HG03558 (cell line): Measurements from ENCODE around the gene EFCAB13.

ENCODE experiments used
- ATAC-seq: cut with Tn5 transposase; IDR thresholded peaks from one replicate; pipeline ENCODE4 v1.9.1; 2021; ENCODE audit warnings: moderate number of reproducible peaks; ENCODE audit not compliant: unreplicated experiment; ENCODE audit errors: extremely low read depth

Gene EFCAB13

DNA sequence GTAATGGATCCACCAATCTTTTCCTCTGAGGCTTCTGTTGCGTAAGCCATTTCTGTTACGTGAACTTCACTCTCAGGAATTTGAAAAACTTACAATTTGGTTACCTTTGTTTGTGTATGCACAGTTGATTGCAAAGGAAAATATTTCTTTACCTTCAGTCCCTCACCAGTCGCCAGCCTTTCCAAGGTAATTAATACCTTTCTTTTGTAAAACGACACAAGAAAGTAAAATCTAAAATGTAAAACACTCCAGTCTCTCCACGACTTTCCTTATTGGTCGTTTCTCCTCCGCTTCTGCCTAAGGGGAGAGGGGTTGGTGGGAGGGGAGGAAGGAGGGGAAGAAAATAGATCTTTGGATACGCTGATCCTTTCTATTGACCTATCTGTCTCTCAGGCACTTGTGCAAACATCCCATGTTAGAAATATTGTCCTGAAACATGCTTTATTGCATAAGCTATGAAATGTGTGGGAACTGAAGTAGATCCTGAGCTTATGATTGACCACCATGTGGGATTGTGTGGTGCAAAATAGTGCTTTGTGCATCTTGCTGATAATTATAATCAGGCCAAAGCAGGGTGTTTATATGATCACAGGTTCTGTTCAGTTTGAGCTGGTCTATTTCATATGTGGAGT lies 32.4 kb upstream of the EFCAB13 start:
- ATAC-seq: no peak

DNA sequence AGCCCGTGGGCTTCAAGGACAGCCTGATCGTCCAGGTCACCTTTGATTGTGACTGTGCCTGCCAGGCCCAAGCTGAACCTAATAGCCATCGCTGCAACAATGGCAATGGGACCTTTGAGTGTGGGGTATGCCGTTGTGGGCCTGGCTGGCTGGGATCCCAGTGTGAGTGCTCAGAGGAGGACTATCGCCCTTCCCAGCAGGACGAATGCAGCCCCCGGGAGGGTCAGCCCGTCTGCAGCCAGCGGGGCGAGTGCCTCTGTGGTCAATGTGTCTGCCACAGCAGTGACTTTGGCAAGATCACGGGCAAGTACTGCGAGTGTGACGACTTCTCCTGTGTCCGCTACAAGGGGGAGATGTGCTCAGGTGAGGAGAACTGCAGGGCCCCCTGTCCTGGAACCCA lies 31.5 kb upstream of the EFCAB13 start:
- ATAC-seq: no peak

DNA sequence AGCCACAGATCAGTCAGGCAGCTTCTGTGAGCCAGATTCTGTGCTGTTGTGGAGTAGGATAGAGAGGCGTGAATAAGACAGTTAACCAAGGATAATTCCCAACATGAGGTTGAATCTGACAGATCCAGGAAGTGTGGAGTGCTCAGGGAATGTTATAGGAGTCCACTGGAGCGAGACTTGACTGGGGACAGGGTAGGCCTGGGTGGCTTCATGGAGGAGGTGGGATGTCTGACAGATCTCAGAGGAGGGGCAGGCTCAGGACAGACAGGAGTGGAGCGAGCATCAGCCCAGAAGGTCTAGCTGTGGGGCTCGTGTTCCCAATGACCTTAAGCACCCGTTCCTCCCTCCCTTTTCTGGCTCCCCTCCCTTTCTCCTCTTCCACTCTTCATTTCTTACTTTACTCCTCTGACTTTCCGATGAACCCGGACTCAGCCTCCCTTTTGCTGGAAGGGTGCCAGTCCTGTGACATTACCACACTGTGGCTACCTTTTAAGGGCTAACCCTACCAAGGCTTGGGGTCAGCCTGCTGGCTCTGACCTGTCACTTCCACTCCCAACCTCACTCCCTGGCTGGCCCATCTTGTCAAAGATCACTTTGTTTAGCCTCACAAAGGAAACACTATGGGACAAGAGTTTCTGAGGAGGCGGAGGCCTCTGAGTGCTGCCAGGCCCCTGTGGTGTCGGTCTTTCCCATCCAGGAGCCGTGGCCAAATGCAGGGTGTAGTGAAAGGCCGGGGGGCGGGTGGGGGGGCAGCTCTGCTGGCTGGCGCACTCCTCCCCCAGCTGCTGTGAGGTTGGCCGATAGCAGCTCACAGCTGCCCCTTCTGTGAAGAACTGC lies 28.5 kb upstream of the EFCAB13 start:
- no peak for ATAC-seq

DNA sequence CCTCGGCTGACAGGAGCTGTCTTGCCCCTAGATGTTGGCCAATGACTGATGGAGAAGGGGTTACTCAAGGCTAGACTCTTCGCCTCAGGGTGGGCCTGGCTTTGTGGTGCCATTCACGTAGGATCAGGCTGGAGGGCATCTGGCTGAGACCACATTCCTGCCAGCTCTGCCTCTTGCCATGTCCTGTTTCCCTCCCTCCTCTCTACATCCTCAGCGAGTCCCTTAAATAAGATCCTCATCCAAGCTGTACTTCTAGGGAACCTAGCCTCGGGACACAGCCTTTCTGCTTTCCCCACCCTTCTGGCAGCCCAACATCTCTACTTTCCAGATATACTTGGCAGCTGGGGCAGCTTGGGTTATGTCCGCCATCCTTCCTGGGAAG lies 27.9 kb upstream of the EFCAB13 start:
- no peak for ATAC-seq

DNA sequence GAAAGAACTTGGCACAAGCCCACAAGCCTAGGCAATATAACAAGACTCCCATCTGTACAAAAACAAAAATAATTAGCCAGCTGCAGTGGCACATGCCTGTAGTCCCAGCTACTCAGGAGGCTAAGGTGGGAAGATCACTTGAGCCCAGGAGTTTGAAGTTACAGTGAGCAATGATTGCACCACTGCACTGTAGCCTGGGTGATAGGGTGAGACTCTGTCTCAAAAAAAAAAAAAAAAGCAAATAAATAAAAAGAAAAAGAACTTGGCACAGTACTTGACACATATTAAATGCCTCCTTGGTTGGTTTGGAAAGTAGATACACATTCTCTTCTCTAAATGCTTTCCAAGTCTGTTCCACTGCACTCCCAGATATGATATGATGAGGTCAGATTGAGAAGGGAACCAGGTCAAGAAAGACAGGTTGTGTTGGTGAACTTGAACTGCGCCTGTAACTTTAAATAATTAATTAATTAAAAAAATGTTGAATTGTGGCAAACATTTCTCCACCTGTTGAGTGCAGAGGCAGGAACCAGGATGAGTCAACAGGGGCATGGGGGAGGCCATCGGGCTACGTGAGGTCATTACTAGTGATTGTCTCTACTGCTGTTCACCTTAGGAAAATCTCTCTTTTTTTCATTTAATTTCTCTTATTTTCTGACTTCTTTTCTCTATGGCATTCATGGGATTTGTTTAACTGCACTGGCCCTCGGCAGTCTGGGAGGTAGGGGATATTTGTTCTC lies 25.9 kb upstream of the EFCAB13 start:
- no peak for ATAC-seq

DNA sequence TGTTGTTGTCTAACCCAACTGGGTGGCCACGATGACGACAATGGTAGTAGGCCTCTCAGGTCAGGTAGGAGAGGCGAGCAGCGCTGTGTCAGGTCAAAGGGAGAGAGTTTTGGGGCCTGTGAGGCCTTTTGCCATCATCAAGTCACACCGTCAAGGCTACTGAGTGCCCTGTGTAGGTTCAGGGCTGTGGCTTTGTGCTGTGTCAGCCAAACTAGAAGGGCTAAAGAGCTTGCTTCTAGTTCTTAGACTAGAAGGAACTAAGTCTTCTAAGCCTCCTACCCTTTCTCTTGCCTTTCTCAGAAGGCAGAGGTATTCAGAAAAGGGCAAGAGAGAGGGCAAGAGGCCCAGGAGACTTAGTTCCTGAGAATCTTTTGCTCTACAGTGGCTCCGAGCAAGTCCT lies 25.0 kb upstream of the EFCAB13 start:
- ATAC-seq: no peak

DNA sequence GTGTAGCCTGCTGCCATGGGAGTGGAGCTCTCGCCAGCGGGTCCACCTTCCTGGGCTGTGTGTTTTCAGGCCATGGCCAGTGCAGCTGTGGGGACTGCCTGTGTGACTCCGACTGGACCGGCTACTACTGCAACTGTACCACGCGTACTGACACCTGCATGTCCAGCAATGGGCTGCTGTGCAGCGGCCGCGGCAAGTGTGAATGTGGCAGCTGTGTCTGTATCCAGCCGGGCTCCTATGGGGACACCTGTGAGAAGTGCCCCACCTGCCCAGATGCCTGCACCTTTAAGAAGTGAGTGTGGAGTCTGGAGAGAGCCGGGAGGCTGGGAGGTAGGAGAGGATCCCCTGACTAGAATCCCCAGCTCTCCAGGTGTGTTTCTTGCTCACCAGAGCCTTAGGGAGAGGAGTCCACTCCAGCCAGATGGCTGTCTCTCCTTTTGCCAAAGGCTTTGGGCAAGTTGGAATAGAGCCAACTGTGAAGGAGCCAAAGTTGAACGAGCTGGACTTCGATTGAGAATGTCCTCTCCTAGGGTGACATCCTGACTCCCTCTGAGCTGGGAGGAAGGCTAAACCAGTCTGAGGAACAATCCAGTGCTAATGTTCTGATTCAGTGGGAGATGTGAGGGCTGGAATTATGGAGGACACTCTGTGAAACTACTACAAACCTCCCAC lies 24.4 kb upstream of the EFCAB13 start:
- ATAC-seq: no peak

DNA sequence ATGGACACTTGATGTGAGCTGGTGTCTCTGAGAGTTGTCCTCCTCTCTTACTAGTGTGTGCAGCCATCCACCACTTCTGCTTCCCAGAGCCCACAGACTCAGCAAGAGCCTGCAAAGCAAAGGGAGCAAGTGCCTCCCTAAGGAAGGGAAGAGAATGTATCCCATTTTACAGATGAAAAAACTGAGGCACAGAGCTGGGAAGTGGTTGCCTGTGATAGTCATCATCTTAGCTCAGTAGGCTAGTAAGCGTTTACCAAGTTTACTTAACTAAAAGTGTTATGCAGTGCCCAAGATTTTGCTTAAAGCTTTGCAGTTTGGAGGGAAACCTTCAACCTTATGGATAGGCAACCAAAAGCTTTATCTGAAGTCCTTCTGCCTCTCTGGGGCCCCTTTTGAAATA lies 23.0 kb upstream of the EFCAB13 start:
- ATAC-seq: no peak

DNA sequence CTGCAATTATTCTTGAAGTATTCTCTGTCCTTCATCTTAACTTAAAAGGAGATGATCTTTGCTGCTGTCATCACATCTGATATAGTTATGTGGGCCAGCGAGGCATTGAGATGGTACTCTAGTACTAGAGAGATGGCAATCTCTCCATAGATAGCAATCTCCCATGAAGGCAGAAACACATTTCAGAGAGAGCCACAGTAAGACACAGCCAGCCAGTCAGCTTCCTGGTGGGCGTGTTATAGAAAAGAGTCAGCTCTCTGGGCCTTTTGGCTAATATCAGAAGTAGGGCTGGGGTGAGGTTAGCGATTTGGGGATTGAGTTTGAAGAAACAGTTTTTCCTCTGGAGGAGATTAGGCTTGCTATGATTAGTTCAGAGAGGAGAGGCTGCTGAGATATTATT lies 22.6 kb upstream of the EFCAB13 start:
- ATAC-seq: no peak

DNA sequence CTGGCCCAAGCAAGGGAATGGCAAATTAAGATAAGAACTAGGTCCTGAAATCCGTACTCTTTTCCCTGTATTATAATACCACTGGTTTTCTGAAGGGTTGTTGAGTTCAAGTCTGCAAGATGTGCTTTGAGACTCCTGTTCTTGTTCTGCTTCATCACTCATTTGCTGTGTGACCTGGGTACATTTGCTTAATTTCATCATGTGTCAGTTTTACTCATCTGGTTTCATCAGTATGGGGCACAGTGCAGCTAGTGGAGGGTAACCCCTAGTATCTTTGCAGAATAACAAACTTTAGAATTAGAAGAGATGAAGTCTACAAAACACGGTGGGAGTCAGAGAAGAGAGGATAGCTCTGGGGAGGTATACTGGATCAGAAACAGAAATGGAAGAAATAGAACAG lies 21.9 kb upstream of the EFCAB13 start:
- ATAC-seq: no peak

DNA sequence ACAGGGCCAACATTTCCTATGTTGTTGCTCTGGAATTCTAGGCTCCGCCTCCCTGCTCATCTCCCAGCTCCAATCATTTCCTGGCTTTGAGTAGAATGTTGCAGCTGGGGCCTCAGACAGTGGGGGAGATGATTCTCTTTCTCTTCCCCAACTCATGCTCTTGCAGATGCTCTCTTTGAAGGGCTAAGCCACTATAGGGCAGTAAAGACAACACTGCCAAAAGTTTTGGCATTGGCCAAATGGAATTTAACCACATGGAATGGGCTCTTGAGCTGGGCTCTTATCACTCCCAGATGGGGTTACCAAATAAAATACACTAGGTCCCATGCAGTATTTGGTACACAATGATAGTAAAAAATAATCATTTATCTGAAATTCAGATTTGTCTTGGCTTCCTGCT lies 19.6 kb upstream of the EFCAB13 start:
- ATAC-seq: no peak

DNA sequence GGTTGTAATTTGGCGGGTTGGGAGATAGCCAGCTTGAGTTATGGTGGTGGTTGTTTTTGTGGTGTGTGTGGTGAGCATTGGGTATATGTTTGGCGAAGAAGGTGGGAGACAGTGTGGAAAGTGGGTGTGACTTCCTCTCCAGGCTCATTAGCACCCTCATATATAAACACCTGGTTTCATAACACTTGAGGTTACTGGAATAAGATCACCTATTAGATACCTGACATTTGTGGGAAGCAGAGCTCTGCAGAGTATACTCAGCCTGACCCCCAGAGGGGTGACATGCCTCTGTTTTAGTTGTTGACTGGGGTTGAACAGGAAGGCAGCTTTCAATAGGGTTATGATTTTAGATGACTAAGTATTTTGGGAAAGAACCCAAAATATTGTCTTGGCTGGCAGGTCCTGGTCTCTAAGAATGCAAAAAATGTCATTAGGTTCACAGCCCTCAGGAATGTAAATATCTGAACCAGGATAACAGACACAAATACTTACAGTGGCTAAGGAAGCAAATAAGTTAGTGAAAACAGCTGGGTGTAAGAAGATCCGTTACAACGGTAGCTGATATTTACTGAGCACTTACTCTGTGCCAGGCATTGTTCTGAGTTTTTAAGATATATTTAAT lies 18.3 kb upstream of the EFCAB13 start:
- ATAC-seq: no peak

DNA sequence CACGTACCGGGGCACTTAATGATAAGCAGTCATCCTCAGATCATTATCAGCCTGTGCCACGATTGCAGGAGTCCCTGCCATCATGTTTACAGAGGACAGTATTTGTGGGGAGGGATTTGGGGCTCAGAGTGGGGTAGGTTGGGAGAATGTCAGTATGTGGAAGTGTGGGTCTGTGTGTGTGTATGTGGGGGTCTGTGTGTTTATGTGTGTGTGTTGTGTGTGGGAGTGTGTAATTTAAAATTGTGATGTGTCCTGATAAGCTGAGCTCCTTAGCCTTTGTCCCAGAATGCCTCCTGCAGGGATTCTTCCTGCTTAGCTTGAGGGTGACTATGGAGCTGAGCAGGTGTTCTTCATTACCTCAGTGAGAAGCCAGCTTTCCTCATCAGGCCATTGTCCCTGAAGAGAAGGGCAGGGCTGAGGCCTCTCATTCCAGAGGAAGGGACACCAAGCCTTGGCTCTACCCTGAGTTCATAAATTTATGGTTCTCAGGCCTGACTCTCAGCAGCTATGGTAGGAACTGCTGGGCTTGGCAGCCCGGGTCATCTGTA lies 13.5 kb upstream of the EFCAB13 start:
- ATAC-seq: no peak

DNA sequence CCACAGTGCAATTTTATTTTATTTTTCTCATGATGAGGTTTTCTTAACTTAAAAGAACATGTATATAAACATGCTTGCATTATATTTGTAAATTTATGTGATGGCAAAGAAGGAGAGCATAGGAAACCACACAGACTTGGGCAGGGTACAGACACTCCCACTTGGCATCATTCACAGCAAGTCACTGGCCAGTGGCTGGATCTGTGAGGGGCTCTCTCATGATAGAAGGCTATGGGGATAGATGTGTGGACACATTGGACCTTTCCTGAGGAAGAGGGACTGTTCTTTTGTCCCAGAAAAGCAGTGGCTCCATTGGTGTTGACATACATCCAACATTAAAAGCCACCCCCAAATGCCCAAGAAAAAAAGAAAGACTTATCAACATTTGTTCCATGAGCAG lies 12.3 kb upstream of the EFCAB13 start:
- no peak for ATAC-seq

DNA sequence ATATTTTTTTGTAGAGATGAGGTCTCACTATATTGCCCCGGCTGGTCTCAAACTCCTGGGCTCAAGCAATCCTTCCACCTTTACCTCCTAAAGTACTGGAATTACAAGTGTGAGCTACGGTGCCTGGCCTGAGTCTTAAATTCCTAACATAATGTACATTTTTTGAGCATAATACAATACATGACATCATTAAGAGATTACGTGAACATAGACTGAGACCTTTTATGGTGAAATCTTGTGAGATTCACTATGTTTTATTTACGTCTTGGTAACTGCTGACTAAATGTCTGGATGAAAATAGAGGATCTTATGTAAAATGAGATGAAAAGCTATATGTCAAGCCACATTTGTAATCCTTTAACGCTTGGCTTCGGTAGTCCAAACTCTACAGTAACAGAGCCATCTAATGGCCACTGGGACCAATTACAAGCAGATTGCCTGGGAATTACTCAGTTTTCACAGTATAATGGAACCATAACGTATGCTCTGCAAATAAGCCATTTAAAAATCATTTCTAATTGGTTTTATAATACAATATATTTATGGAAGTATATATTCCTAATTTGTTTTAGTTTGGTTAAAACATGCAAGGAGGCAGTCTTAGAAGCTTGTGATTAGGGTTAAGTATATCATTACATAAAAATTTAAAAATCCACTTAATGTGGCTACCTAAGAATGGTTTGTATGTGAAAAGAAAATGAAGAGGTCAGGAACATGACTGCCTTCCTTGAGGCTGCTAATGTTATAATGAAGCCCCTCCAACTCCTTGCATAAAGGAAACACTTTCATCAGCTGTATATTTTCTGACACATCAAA lies 8.1 kb upstream of the EFCAB13 start:
- ATAC-seq: no peak

DNA sequence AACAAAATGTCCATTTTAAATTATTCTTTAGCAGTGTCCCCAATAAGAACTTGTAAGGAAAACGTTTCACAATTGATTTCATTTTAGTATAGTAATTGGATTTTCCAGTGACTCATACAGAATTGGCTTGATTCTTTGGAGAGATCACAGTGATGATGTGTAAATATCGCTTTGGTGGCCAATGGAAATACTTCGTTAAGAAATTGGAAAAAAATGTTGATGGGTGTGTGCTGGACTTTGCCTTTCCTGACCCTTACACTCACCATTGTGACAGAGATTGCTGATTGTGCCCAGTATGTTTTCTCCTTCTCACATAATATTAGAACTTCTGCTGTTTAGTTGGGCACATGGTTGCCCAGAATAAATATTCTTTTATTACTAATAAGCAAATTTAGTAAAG lies 7.4 kb upstream of the EFCAB13 start:
- no peak for ATAC-seq

DNA sequence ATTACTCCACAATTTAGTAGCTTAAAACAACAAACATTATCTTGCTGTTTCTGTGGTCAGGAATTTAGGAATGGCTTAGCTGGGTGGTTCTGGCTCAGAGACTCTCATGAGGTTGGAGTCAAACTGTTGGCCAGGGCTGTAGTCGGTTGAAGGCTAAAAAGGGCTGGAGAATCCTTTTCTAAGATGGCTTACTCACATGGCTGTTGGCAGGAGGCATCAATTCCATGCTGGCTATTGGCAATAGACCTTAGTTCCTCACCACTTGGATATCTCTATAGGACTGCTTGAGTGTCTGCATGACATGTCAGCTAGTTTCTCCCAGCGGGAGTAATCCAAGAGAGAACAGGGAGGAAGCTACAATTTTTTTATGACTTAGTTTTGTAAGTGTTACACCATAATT lies 6.6 kb upstream of the EFCAB13 start:
- ATAC-seq: no peak

DNA sequence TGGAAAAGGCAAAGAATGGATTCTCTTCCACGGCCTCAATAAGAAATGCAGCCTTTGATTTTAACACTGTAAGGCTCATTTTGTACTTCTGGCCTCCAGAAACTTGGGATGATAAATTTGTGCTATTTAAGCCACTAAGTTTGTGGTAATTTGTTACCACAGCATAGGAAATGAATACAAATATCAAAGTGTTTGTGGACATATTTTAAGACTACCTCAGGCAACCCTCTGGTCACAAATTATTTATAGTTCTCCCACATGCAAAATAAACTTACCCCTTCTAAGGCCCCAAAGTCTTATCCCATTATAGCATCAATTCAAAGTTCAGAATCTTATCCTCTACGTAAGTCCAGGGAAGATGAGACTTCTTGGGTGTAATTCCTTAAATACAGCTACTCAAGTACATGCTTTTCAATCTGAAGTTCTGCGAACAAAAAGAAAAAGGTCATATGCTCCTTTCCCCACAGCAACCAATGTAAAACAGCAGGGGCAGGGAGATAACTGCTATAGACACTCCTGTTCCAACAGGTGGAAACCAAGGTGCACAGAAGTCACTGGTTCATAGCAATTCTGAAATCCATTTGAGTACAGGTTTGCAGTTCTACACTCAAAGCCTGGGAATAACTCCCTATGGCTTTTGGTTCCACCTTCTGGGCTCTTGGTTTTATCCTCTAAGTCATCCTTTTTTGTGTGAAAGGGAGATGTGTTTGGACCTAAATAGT lies 5.4 kb upstream of the EFCAB13 start:
- no peak for ATAC-seq
